ENCODE data around the gene B3GAT2.

DNA sequence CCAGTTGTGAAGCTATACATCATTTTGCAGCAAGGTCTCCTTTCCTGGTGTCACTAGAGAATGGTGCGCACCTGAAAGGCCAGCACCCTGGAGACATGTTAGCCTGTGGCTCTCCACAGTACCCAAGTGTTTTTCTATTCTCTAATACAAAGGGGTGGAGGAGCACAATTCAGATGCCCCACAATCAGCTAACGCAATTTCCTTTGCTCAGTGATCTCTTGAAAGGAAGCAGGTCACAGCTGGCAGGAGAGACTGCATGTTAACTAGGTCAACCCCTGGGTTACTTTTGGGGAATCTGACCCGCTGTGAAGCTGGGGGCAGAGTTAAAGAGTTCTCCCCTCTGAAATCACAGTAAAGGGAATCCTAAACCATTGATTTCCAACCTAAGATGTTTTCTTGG, 92.5 kb downstream of the B3GAT2 start:
- no peak for TF ChIP-seq POLR2A (IDR thresholded peaks at IDR 0.05)
- TF ChIP-seq, protein P1, sequence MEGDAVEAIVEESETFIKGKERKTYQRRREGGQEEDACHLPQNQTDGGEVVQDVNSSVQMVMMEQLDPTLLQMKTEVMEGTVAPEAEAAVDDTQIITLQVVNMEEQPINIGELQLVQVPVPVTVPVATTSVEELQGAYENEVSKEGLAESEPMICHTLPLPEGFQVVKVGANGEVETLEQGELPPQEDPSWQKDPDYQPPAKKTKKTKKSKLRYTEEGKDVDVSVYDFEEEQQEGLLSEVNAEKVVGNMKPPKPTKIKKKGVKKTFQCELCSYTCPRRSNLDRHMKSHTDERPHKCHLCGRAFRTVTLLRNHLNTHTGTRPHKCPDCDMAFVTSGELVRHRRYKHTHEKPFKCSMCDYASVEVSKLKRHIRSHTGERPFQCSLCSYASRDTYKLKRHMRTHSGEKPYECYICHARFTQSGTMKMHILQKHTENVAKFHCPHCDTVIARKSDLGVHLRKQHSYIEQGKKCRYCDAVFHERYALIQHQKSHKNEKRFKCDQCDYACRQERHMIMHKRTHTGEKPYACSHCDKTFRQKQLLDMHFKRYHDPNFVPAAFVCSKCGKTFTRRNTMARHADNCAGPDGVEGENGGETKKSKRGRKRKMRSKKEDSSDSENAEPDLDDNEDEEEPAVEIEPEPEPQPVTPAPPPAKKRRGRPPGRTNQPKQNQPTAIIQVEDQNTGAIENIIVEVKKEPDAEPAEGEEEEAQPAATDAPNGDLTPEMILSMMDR (IDR thresholded peaks at IDR 0.05) = no peak

All from prostate gland (tissue), 2 donors.